Measurements from ENCODE around the gene SLC25A10. TPM values are rescaled to one million over a fixed set of nuclear protein-coding genes. Genes with fewer than 3 reads are reported as not detected.

The SLC25A10 gene
- total RNA-seq, 1 experiment from 2014 or later: 30.9 TPM

- H3K56ac ChIP-seq (ENCODE audit: insufficient read length, low read depth, low read length): no peak overlapping the region
Observed at GRCh38 chr17:81696218-81696941, 15.7 kb upstream of the SLC25A10 start.

More at GRCh38 chr17:81696218-81696941, 15.7 kb upstream of the SLC25A10 start:
- Mint-ChIP-seq H3K27ac (no peak overlapping the region), H3K4me3 (0 out of 5 replicates have a peak overlapping the region, but pooled peaks of 1 of the 2 experiments have one; percentile 38), H3K9me3 (no peaks in the 10 kb centered on the region), H3K36me3 (ENCODE audit: insufficient read depth in 1 of 3, low read depth in 3 of 3) (peaks cover 31 to 70% (median 57%) of the 10 kb centered on the region in 3 experiments; a peak in 6 of 7 replicates), H3K4me1 (peaks cover 4% of the 10 kb centered on the region in 2 experiments; a peak in 3 of 4 replicates), H3K27me3 (ENCODE audit: low read depth) (no peaks in the 10 kb centered on the region)
- Histone ChIP-seq H3K9ac (ENCODE audit: extremely low read depth, insufficient read length, low read length) (no peak overlapping the region), H3K23ac (ENCODE audit: insufficient read length, low read depth, low read length) (no peak overlapping the region), H3K9me3 (ENCODE audit: control insufficient read depth, low read depth, low read length) (no peaks in the 10 kb centered on the region), H2BK20ac (ENCODE audit: low read depth, low read length, poor library complexity, severe bottlenecking) (no peak overlapping the region), H3K4me2 (ENCODE audit: insufficient read depth, insufficient read length, low read length) (no peak overlapping the region), H3T11ph (ENCODE audit: low read length) (no peak overlapping the region), H4K5ac (ENCODE audit: insufficient read length, low read depth, low read length) (no peak overlapping the region), H2BK5ac (ENCODE audit: insufficient read length, low read length) (no peak overlapping the region), H3K27me3 (ENCODE audit: insufficient read depth, low read length) (no peaks in the 10 kb centered on the region), H3K23me2 (ENCODE audit: insufficient read length, low read depth, low read length, poor library complexity, severe bottlenecking) (no peaks in the 10 kb centered on the region), H3K79me2 (ENCODE audit: insufficient read depth, low read length) (no peaks in the 10 kb centered on the region), H4K91ac (ENCODE audit: insufficient read length, low read depth, low read length) (no peak overlapping the region), H4K8ac (replicated peaks; ENCODE audit: insufficient read length, low read depth, low read length) (no peak overlapping the region), H2BK120ac (ENCODE audit: low read depth, low read length, poor library complexity, severe bottlenecking) (no peak overlapping the region), H3K79me1 (ENCODE audit: insufficient read depth, low read depth, low read length, poor library complexity, severe bottlenecking) (no peaks in the 10 kb centered on the region), H2AK5ac (ENCODE audit: insufficient read length, low read length) (no peak overlapping the region), H3K4ac (ENCODE audit: low read depth, low read length) (no peak overlapping the region), H3K18ac (ENCODE audit: insufficient read length, low read depth, low read length) (no peak overlapping the region), H4K20me1 (ENCODE audit: control insufficient read depth, insufficient read depth, insufficient read length) (no peaks in the 10 kb centered on the region), H3K14ac (ENCODE audit: insufficient read depth, low read length) (no peak overlapping the region), H2BK15ac (ENCODE audit: low read depth, low read length) (no peak overlapping the region), H3K4me1 (ENCODE audit: insufficient read depth, low read length) (no peaks in the 10 kb centered on the region), H2BK12ac (ENCODE audit: insufficient read length, low read depth, low read length) (no peak overlapping the region), H3K27ac (ENCODE audit: insufficient read length, low read depth, low read length) (no peak overlapping the region), H2AFZ (ENCODE audit: low read length) (no peak overlapping the region)
- no CpG with 5 or more reads among the region's 40 CpGs for WGBS (ENCODE audit: extremely low coverage, insufficient read length, low lambda C conversion rate)
- no peak for DNase-seq
- TF ChIP-seq CTCF (conservative IDR thresholded peaks at IDR 0.05): no peak
